Breast epithelium (tissue), 3 donors: ENCODE measurements around the gene POU6F1.

Experiments used
- POLR2A ChIP-seq: fragments of 450-650 bp; IDR thresholded peaks from one replicate; pipeline ENCODE4 v1.6.1; 2016; ENCODE audit warnings: antibody characterized with exemption, mild to moderate bottlenecking, moderate library complexity
- TF ChIP-seq, protein P1 (sequence below), 3 donors: fragments of 450-650 bp; IDR thresholded peaks; one replicate each; pipeline ENCODE4 v1.5.1; 2016 to 2017; ENCODE audit warnings: antibody characterized with exemption in 3 of 3, mild to moderate bottlenecking in 3 of 3, moderate library complexity in 3 of 3

DNA sequence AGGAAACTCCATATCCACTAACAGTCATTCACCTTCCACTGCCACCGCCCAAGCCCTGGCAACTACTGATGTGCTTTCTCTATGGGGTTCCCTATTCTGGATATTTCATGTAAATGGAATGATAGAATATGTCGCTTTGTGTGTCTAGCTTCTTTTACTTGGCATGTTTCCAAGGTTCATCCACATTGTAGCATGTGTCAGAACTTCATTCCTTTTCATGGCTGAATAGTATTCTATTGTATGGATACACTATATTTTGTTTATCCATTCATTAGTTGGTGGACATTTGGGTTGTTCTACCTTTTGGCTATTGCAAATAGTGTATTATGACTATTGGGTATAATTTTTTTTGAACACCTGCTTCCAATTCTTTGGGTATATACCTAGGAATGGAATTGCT, 8.6 kb downstream of the POU6F1 start:
- TF ChIP-seq, protein P1, sequence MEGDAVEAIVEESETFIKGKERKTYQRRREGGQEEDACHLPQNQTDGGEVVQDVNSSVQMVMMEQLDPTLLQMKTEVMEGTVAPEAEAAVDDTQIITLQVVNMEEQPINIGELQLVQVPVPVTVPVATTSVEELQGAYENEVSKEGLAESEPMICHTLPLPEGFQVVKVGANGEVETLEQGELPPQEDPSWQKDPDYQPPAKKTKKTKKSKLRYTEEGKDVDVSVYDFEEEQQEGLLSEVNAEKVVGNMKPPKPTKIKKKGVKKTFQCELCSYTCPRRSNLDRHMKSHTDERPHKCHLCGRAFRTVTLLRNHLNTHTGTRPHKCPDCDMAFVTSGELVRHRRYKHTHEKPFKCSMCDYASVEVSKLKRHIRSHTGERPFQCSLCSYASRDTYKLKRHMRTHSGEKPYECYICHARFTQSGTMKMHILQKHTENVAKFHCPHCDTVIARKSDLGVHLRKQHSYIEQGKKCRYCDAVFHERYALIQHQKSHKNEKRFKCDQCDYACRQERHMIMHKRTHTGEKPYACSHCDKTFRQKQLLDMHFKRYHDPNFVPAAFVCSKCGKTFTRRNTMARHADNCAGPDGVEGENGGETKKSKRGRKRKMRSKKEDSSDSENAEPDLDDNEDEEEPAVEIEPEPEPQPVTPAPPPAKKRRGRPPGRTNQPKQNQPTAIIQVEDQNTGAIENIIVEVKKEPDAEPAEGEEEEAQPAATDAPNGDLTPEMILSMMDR (IDR thresholded peaks at IDR 0.05), result no peak
- TF ChIP-seq POLR2A, result no peak
